Activated naive CD4-positive, alpha-beta T cell treated with anti-CD3 and anti-CD28 coated beads, Interleukin-2, amount 50 U/mL, for 16 hours (primary cell): Measurements from ENCODE around the gene ANAPC7.
"Not testable (repeated sequence)": the region's sequence is repeated elsewhere in the genome, so short reads cannot be mapped to it uniquely, and the experiment has no call there.

Experiments
- DNase-seq: peaks from one replicate; pipeline ENCODE4 v3.0.0-alpha.2; 2020

ANAPC7 gene

DNA sequence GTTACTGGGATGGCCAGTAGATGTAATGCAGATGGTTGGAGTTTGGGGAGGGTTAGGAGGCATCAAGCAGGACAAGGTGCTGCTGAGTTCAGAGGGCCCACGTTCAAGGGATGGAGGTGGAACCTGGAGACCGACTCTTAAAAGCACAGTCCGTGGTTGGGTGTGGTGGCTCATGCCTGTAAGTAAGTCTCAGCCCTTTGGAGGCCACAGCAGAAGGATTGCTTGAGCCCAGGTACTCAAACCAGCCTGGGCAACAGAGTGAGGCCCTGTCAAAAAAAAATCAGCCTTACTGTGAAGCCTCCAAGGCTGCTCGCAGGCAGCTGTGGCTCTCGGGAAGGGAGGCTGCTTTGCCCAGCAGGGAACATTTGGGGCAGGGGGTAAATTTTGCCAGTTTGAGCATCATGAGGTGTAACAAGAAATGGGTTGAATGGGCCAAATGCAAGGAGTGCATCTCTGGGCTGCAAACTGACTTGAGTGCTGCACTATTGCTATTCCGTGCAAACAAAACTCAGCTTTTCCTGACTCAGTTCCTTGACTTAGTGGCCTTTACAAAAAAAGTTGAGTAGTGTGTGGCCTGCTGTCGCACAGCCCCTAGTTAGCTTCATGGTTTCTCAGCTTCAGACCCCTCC is 55.0 kb downstream of the ANAPC7 start:
- no peak for DNase-seq

GRCh38 chr12:110347767-110348166 is 55.7 kb downstream of the ANAPC7 start:
- no peak for DNase-seq

DNA sequence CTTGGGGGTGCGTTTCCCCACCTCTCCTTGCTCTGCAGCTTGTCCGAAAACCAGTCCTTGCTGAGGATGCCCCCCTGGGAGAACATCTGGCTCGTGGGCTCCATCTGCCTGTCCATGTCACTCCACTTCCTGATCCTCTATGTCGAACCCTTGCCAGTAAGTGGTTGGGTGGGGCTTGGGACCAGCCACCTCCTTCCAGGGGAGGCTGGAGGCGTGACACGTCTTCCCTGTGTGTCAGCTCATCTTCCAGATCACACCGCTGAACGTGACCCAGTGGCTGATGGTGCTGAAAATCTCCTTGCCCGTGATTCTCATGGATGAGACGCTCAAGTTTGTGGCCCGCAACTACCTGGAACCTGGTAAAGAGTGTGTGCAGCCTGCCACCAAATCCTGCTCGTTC is 57.5 kb downstream of the ANAPC7 start:
- no peak for DNase-seq

- no peak for DNase-seq
These were observed 58.3 kb downstream of the ANAPC7 start for GRCh38 chr12:110345176-110345661.

DNA sequence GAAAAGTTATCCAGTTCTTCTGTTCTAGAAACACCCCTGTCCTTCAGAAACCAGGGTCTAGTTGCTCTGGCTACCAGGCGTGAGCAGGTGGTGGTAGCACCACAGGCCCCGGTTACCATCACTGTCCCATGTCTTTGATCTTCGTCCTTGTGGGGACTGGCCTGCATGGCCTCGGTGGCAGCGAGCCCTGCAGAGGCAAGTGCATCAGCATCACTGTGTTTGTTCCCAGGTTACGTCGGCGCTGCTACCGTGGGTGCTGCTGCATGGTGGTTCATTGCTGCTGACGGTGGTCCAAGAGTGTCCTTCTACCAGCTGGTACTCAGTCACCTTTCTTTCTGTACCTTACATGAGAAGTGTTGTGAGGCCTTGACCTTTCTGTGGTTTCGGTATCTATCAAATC is 58.9 kb downstream of the ANAPC7 start:
- no peak for DNase-seq

GRCh38 chr12:110343736-110344555 is 59.6 kb downstream of the ANAPC7 start:
- no peak for DNase-seq

GRCh38 chr12:110343114-110343513 is 60.4 kb downstream of the ANAPC7 start:
- no peak for DNase-seq

- DNase-seq, result no peak
These were observed 61.4 kb downstream of the ANAPC7 start for GRCh38 chr12:110342157-110342556.

GRCh38 chr12:110340706-110341105 is 62.8 kb downstream of the ANAPC7 start:
- no peak for DNase-seq

GRCh38 chr12:110340261-110340660 is 63.2 kb downstream of the ANAPC7 start:
- DNase-seq, result not testable (repeated sequence)

- DNase-seq, result no peak
These were observed 64.1 kb downstream of the ANAPC7 start for GRCh38 chr12:110339184-110339952.

GRCh38 chr12:110338754-110339153 is 64.8 kb downstream of the ANAPC7 start:
- DNase-seq, result no peak

- DNase-seq, result no peak
These were observed 65.4 kb downstream of the ANAPC7 start for GRCh38 chr12:110337912-110338710.

GRCh38 chr12:110335481-110336045 is 67.9 kb downstream of the ANAPC7 start:
- DNase-seq, result no peak

GRCh38 chr12:110333201-110333600 is 70.3 kb downstream of the ANAPC7 start:
- DNase-seq, result no peak

DNA sequence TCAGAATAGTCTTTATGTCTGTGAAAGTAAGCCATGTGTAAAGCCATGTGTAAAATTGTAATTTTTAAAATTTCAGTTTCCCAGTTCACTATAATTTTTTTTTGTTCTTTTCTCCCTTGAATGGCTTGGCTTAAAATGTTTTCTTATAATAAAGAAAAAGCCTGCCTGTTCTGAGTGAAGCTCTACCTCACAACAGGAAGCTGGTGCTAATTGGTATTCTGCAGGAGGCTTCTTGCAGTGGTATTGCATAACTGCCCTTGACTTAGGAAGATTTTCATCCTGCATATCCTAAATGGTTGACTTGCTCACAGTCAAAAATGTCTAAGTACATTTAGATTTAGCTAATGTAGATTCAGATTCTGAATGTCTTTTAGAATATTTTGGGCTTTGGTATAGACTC is 73.0 kb downstream of the ANAPC7 start:
- DNase-seq, result no peak

GRCh38 chr12:110330124-110330523 is 73.4 kb downstream of the ANAPC7 start:
- DNase-seq, result no peak

DNA sequence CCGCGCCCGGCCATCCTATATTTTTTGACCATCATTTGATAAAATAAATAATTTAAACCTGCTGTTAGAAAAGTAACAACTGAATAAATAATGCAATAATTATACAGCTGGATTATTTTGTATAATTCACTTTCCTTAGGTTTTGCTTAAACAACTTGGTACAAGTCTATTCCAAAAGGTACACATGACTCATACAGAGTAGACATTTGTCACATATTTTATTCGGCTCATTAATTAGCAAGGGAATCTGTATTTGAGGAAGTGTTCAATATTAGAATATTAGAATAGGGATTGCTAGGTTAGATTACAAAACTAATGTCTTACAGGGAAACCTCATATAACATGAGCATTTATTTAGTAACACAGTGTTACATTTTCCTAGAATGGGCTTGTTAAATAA is 73.8 kb downstream of the ANAPC7 start:
- DNase-seq, result no peak
